Osteocyte (in vitro differentiated cells): ENCODE data around the gene TNS1. TPM values are rescaled to one million over a fixed set of nuclear protein-coding genes. Genes with fewer than 3 reads are reported as not detected.

Experiments
- DNase-seq: peaks from one replicate; pipeline ENCODE4 v3.0.0; 2021; ENCODE audit warnings: mixed read lengths; ENCODE audit not compliant: unreplicated experiment; ENCODE audit errors: extremely low spot score
- H3K27ac Mint-ChIP-seq: one replicate; pipeline ENCODE4 v1.8.0; 2021; ENCODE audit warnings: mild to moderate bottlenecking, mixed read lengths; ENCODE audit not compliant: unreplicated experiment
- H3K27me3 Mint-ChIP-seq: one replicate; pipeline ENCODE4 v1.8.0; 2021; ENCODE audit warnings: mixed read lengths; ENCODE audit not compliant: unreplicated experiment
- H3K36me3 Mint-ChIP-seq: one replicate; pipeline ENCODE4 v1.8.0; 2021; ENCODE audit warnings: mixed read lengths; ENCODE audit not compliant: unreplicated experiment
- H3K4me1 Mint-ChIP-seq: one replicate; pipeline ENCODE4 v1.8.0; 2021; ENCODE audit warnings: mixed read lengths; ENCODE audit not compliant: unreplicated experiment
- H3K4me3 Mint-ChIP-seq: one replicate; pipeline ENCODE4 v1.8.0; 2021; ENCODE audit warnings: mild to moderate bottlenecking, moderate library complexity, mixed read lengths; ENCODE audit not compliant: unreplicated experiment
- H3K9me3 Mint-ChIP-seq: one replicate; pipeline ENCODE4 v1.8.0; 2021; ENCODE audit warnings: mixed read lengths; ENCODE audit not compliant: unreplicated experiment
- total RNA-seq: library from RNA; stranded (reverse); gene quantifications from 2 replicates; pipeline ENCODE4 v1.2.1, GENCODE V29; 2021
- TF ChIP-seq, protein P1 (sequence below): fragments of 200-600 bp; sonication (generic); IDR thresholded peaks from 2 replicates; pipeline ENCODE4 v1.5.0; 2021; ENCODE audit warnings: antibody characterized with exemption, mild to moderate bottlenecking, moderate library complexity

The TNS1 gene
- total RNA-seq, 1 donor from 2014 or later: 80.8 TPM

- no peaks in the 10 kb centered on the region for H3K9me3 Mint-ChIP-seq
- peaks cover 2% of the 10 kb centered on the region for H3K36me3 Mint-ChIP-seq
- DNase-seq: no peak
- H3K27me3 Mint-ChIP-seq: no peaks in the 10 kb centered on the region
- TF ChIP-seq, protein P1, sequence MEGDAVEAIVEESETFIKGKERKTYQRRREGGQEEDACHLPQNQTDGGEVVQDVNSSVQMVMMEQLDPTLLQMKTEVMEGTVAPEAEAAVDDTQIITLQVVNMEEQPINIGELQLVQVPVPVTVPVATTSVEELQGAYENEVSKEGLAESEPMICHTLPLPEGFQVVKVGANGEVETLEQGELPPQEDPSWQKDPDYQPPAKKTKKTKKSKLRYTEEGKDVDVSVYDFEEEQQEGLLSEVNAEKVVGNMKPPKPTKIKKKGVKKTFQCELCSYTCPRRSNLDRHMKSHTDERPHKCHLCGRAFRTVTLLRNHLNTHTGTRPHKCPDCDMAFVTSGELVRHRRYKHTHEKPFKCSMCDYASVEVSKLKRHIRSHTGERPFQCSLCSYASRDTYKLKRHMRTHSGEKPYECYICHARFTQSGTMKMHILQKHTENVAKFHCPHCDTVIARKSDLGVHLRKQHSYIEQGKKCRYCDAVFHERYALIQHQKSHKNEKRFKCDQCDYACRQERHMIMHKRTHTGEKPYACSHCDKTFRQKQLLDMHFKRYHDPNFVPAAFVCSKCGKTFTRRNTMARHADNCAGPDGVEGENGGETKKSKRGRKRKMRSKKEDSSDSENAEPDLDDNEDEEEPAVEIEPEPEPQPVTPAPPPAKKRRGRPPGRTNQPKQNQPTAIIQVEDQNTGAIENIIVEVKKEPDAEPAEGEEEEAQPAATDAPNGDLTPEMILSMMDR: no peak
- H3K4me1 Mint-ChIP-seq: peaks cover 13% of the 10 kb centered on the region
- H3K27ac Mint-ChIP-seq: no peak overlapping the region
- no peak overlapping the region for H3K4me3 Mint-ChIP-seq
Measured at GRCh38 chr2:217842017-217842416, 160.8 kb downstream of the TNS1 start.

- Mint-ChIP-seq H3K27ac (no peak overlapping the region), H3K4me3 (no peak overlapping the region), H3K9me3 (no peaks in the 10 kb centered on the region), H3K4me1 (peaks cover 28% of the 10 kb centered on the region), H3K27me3 (no peaks in the 10 kb centered on the region), H3K36me3 (peaks cover 9% of the 10 kb centered on the region)
- DNase-seq: no peak
- TF ChIP-seq, protein P1: no peak
Measured at GRCh38 chr2:217840522-217840921, 162.3 kb downstream of the TNS1 start.

GRCh38 chr2:217839750-217840107 is 163.1 kb downstream of the TNS1 start:
- DNase-seq: no peak
- Mint-ChIP-seq H3K27me3 (no peaks in the 10 kb centered on the region), H3K36me3 (peaks cover 16% of the 10 kb centered on the region), H3K4me3 (no peak overlapping the region), H3K9me3 (no peaks in the 10 kb centered on the region), H3K4me1 (peaks cover 28% of the 10 kb centered on the region), H3K27ac (no peak overlapping the region)
- TF ChIP-seq, protein P1: no peak

DNA sequence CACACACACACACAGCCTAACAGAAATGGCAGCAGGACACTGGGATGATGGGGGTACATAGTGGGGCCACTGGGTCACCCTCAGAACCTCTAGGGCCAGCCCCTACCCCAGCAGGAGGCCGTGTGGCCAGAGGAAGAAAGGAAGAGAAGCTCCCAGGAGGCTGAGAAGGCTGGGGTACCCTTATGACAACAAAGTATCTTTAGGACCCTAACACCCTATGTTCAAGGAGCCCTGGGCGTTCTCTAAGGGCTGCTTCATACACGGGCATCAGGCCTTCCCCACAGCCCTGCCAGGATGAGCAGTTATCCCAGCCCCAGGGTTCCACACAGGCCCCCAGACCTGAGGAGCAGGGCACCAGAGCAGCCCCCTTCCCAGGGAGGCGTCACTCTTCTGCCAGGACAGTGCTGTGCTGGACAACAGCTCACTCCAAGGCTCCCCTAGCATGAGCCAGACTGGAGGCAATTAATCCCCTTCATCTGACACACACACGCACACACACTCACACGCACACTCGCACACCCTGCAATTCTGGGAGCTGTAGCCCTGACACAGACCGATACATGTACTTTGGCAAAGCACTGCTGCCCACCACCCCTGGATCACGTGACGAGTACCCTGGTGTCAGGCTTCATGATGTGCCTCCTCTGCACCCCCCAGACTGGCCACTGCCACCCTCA is 163.6 kb downstream of the TNS1 start:
- H3K4me3 Mint-ChIP-seq: no peak overlapping the region
- no peaks in the 10 kb centered on the region for H3K27me3 Mint-ChIP-seq
- H3K9me3 Mint-ChIP-seq: no peaks in the 10 kb centered on the region
- H3K4me1 Mint-ChIP-seq: peaks cover 28% of the 10 kb centered on the region
- peak overlapping the region; percentile 6 for H3K27ac Mint-ChIP-seq
- no peak for DNase-seq
- H3K36me3 Mint-ChIP-seq: peaks cover 21% of the 10 kb centered on the region
- TF ChIP-seq, protein P1: no peak

DNA sequence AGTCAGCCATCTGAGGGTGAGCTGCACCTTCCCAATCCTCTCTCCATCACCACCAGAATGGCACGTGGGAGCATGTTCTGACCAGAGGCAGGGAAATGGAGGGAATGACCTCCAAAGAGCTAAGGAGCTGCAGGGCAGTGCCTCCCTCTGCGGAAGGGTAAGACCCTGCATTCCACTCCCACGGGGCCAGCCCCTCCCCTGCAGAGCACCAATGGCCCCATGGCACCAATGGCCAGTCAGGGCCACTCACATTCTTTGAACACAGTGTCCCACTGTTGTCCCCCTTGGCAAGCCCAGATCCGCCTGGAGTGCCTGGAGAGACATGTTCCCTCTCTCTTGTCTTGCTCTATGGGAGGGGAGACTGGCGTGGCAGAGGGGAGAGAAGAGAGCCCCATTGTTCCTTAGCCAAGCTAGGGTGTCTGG is 164.4 kb downstream of the TNS1 start:
- Mint-ChIP-seq H3K27me3 (no peaks in the 10 kb centered on the region), H3K4me3 (no peak overlapping the region), H3K36me3 (peaks cover 23% of the 10 kb centered on the region), H3K4me1 (peaks cover 28% of the 10 kb centered on the region), H3K9me3 (no peaks in the 10 kb centered on the region), H3K27ac (no peak overlapping the region)
- no peak for DNase-seq
- TF ChIP-seq, protein P1: no peak
